Neural progenitor cell (in vitro differentiated cells): Measurements from ENCODE around the gene GTPBP2. TPM values are rescaled to one million over a fixed set of nuclear protein-coding genes. Genes with fewer than 3 reads are reported as not detected.

Experiments
- DNase-seq: peaks from one replicate; pipeline ENCODE4 v3.0.0-alpha.2; 2016; ENCODE audit warnings: low spot score
- H2AFZ ChIP-seq: fragments of 200-600 bp; sonication (generic); replicated peaks from 2 replicates; pipeline ENCODE4 v1.6.1; 2016; ENCODE audit warnings: antibody characterized with exemption
- H3F3A ChIP-seq: fragments of 200-600 bp; sonication (generic); 2 replicates; pipeline ENCODE4 v1.6.1; 2016; ENCODE audit warnings: antibody characterized with exemption, low read depth
- H3K27ac ChIP-seq: fragments of 200-600 bp; sonication (generic); 2 replicates; pipeline ENCODE4 v1.5.1; 2016; ENCODE audit warnings: mild to moderate bottlenecking
- H3K27me3 ChIP-seq: fragments of 200-600 bp; sonication (generic); 2 replicates; pipeline ENCODE4 v1.6.1; 2016; ENCODE audit warnings: mild to moderate bottlenecking, moderate library complexity
- H3K36me3 ChIP-seq: fragments of 200-600 bp; sonication (generic); 2 replicates; pipeline ENCODE4 v1.5.1; 2016
- H3K4me1 ChIP-seq: fragments of 200-600 bp; sonication (generic); 2 replicates; pipeline ENCODE4 v1.6.1; 2016; ENCODE audit warnings: mixed run types
- H3K4me2 ChIP-seq: fragments of 200-600 bp; sonication (generic); 2 replicates; pipeline ENCODE4 v1.6.1; 2016
- H3K4me3 ChIP-seq: fragments of 200-600 bp; sonication (generic); 2 replicates; pipeline ENCODE4 v1.5.1; 2016
- H3K79me2 ChIP-seq: fragments of 200-600 bp; sonication (generic); 2 replicates; pipeline ENCODE4 v1.6.1; 2016; ENCODE audit warnings: low read depth
- H3K9ac ChIP-seq: fragments of 200-600 bp; sonication (generic); 2 replicates; pipeline ENCODE4 v1.6.1; 2016
- H3K9me3 ChIP-seq: fragments of 200-600 bp; sonication (generic); 2 replicates; pipeline ENCODE4 v1.5.1; 2016; ENCODE audit warnings: low read depth
- H4K20me1 ChIP-seq: fragments of 200-600 bp; sonication (generic); 2 replicates; pipeline ENCODE4 v1.6.1; 2016; ENCODE audit warnings: low read depth
- H3K27ac Mint-ChIP-seq: 3 replicates; pipeline ENCODE4 v1.8.0; 2021; ENCODE audit warnings: mixed read lengths
- H3K27me3 Mint-ChIP-seq: 2 replicates; pipeline ENCODE4 v1.8.0; 2022; ENCODE audit warnings: low read depth, mild to moderate bottlenecking, inconsistent platforms, moderate library complexity, mixed read lengths; ENCODE audit not compliant: insufficient read depth
- H3K36me3 Mint-ChIP-seq: 3 replicates; pipeline ENCODE4 v1.8.0; 2021; ENCODE audit warnings: mixed read lengths
- H3K4me1 Mint-ChIP-seq: 3 replicates; pipeline ENCODE4 v1.8.0; 2021; ENCODE audit warnings: mixed read lengths
- H3K4me3 Mint-ChIP-seq: 3 replicates; pipeline ENCODE4 v1.8.0; 2021; ENCODE audit warnings: mild to moderate bottlenecking, moderate library complexity, mixed read lengths
- H3K9me3 Mint-ChIP-seq: 3 replicates; pipeline ENCODE4 v1.8.0; 2020; ENCODE audit warnings: mixed read lengths
- CTCF ChIP-seq: fragments of 200-600 bp; sonication (generic); IDR thresholded peaks from 2 replicates; pipeline ENCODE4 v1.5.1; 2017; ENCODE audit warnings: antibody characterized with exemption, mild to moderate bottlenecking
- EZH2 ChIP-seq: fragments of 200-600 bp; sonication (generic); IDR thresholded peaks from 2 replicates; pipeline ENCODE4 v1.6.1; 2017; ENCODE audit warnings: antibody characterized with exemption, mild to moderate bottlenecking, moderate library complexity
- EZH2phosphoT487 ChIP-seq: fragments of 200-600 bp; sonication (generic); IDR thresholded peaks from 2 replicates; pipeline ENCODE4 v1.6.1; 2017; ENCODE audit warnings: antibody characterized with exemption
- total RNA-seq: library from RNA; depleted of rRNA; stranded (reverse); fragments of >200 nt; gene quantifications from 2 replicates; pipeline ENCODE4 v1.2.3, GENCODE V29; 2015; ENCODE audit warnings: low replicate concordance

Gene GTPBP2
- total RNA-seq, 1 donor from 2014 or later = 45.5 TPM

DNA sequence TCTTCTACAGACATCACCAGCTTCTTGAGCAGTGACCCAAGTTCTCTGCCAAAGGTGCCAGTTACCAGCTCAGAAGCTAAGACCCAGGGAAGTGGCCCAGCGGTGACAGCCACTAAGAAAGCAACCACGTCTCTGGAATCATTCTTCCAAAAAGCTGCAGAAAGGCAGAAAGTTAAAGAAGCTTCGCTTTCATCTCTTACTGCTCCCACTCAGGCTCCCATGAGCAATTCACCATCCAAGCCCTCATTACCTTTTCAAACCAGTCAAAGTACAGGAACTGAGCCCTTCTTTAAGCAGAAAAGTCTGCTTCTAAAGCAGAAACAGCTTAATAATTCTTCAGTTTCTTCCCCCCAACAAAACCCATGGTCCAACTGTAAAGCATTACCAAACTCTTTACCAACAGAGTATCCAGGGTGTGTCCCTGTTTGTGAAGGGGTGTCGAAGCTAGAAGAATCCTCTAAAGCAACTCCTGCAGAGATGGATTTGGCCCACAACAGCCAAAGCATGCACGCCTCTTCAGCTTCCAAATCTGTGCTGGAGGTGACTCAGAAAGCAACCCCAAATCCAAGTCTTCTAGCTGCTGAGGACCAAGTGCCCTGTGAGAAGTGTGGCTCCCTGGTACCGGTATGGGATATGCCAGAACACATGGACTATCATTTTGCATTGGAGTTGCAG is 15.2 kb downstream of the GTPBP2 start:
- Mint-ChIP-seq H3K36me3 (peaks cover 8% of the 10 kb centered on the region), H3K27me3 (no peaks in the 10 kb centered on the region), H3K4me3 (no peak overlapping the region), H3K9me3 (no peaks in the 10 kb centered on the region), H3K27ac (no peak overlapping the region), H3K4me1 (no peaks in the 10 kb centered on the region)
- Histone ChIP-seq H4K20me1 (no peaks in the 10 kb centered on the region), H3K79me2 (no peaks in the 10 kb centered on the region), H3K27me3 (no peaks in the 10 kb centered on the region), H3K9me3 (no peaks in the 10 kb centered on the region), H3K9ac (no peak overlapping the region), H3K4me3 (no peak overlapping the region), H3K36me3 (no peaks in the 10 kb centered on the region), H3F3A (peaks cover 6% of the 10 kb centered on the region), H2AFZ (no peak overlapping the region), H3K27ac (no peak overlapping the region), H3K4me2 (no peak overlapping the region), H3K4me1 (no peaks in the 10 kb centered on the region)
- TF ChIP-seq CTCF = no peak
- no peak for TF ChIP-seq EZH2
- no peak for TF ChIP-seq EZH2phosphoT487
- DNase-seq = no peak

DNA sequence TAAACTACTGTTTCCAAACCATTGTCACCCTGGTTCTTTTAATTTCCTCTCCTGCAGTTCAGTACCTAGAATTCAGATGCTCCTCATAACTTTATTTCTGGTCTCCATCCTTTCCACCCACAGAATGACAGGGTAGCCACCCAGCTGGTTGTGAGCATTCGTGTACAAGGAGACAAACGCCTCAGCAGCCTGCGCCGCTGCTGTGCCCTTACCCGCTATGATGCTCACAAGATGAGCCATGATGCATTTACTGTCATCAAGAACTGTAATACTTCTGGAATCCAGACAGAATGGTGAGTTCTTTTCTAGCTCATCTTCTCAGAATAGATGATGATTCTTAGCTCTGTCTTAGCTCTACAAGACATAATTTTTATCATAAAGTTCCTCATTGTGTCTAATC is 18.6 kb downstream of the GTPBP2 start:
- Histone ChIP-seq H3K27ac (no peak overlapping the region), H3K4me1 (no peaks in the 10 kb centered on the region), H3K79me2 (no peaks in the 10 kb centered on the region), H4K20me1 (no peaks in the 10 kb centered on the region), H3K4me3 (no peak overlapping the region), H3K36me3 (no peaks in the 10 kb centered on the region), H2AFZ (no peak overlapping the region), H3K9me3 (no peaks in the 10 kb centered on the region), H3K27me3 (no peaks in the 10 kb centered on the region), H3K9ac (no peak overlapping the region), H3K4me2 (no peak overlapping the region), H3F3A (no peaks in the 10 kb centered on the region)
- Mint-ChIP-seq H3K9me3 (no peaks in the 10 kb centered on the region), H3K36me3 (peaks cover 11% of the 10 kb centered on the region), H3K27me3 (no peaks in the 10 kb centered on the region), H3K4me1 (peaks cover 4% of the 10 kb centered on the region), H3K27ac (no peak overlapping the region), H3K4me3 (no peak overlapping the region)
- DNase-seq = no peak
- TF ChIP-seq CTCF = no peak
- no peak for TF ChIP-seq EZH2

DNA sequence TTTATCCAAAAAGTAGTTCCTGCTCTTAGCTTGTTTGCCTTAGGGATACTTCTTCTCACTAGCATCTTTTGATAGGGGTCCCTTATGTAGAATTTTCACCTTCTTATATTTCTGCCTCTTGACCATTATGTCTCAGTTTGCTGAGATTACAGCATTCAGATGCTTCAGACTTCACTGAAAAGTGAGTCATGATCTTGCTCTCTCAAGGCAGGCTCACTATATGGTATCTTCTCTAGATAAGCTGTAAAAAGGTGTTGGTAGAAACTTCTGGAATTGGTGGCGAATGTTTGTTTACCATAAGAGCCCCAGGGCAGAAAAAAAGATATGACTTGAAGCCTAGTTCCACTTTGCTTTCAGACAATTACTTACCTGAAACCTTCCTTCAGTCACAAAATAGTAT is 19.7 kb downstream of the GTPBP2 start:
- Histone ChIP-seq H3K4me3 (no peak overlapping the region), H3K27me3 (no peaks in the 10 kb centered on the region), H3K79me2 (no peaks in the 10 kb centered on the region), H3K4me2 (no peak overlapping the region), H3K9ac (no peak overlapping the region), H3K36me3 (no peaks in the 10 kb centered on the region), H3F3A (no peaks in the 10 kb centered on the region), H3K4me1 (no peaks in the 10 kb centered on the region), H4K20me1 (no peaks in the 10 kb centered on the region), H3K9me3 (no peaks in the 10 kb centered on the region), H2AFZ (no peak overlapping the region), H3K27ac (no peak overlapping the region)
- no peaks in the 10 kb centered on the region for H3K27me3 Mint-ChIP-seq
- no peak for DNase-seq
- H3K9me3 Mint-ChIP-seq = no peaks in the 10 kb centered on the region
- TF ChIP-seq EZH2phosphoT487 = no peak
- H3K36me3 Mint-ChIP-seq = peaks cover 9% of the 10 kb centered on the region
- no peak overlapping the region for H3K4me3 Mint-ChIP-seq
- H3K4me1 Mint-ChIP-seq = peaks cover 4% of the 10 kb centered on the region
- H3K27ac Mint-ChIP-seq = no peak overlapping the region

DNA sequence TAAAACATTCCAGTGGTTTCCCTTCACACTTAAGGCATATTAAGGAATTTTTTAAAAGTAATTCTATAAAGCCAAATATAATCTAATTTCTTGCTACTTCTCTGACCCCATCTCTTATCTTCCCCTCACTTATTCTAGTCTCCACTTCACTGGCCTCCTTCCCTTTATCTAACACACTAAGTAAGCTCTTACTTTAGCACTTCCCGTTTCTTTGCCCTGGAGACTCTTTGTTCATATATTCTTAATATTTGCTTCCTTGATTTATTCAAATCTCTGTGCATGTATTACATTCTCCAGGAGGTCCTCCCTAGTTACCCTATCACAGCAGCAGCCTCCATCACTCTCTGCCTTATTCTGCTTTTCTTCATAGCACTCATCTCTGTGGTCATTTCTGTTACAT is 20.3 kb downstream of the GTPBP2 start:
- no peak overlapping the region for H3K27ac Mint-ChIP-seq
- TF ChIP-seq EZH2phosphoT487 (no peak), CTCF (no peak), EZH2 (no peak)

More for the DNA sequence above, 20.3 kb downstream of the GTPBP2 start:
- DNase-seq = no peak
- Histone ChIP-seq H3K36me3 (no peaks in the 10 kb centered on the region), H3K27ac (no peak overlapping the region), H2AFZ (no peak overlapping the region), H3K4me1 (no peaks in the 10 kb centered on the region), H3K79me2 (no peaks in the 10 kb centered on the region), H3K9ac (no peak overlapping the region), H3F3A (no peaks in the 10 kb centered on the region), H3K4me3 (no peak overlapping the region), H3K4me2 (no peak overlapping the region), H4K20me1 (no peaks in the 10 kb centered on the region), H3K9me3 (no peaks in the 10 kb centered on the region), H3K27me3 (no peaks in the 10 kb centered on the region)
- no peaks in the 10 kb centered on the region for H3K27me3 Mint-ChIP-seq
- H3K4me1 Mint-ChIP-seq = peaks cover 4% of the 10 kb centered on the region
- H3K4me3 Mint-ChIP-seq = no peak overlapping the region
- no peaks in the 10 kb centered on the region for H3K9me3 Mint-ChIP-seq
- H3K36me3 Mint-ChIP-seq = peaks cover 10% of the 10 kb centered on the region
